Measurements from ENCODE around the gene RAF1. TPM values are rescaled to one million over a fixed set of nuclear protein-coding genes. Genes with fewer than 3 reads are reported as not detected.

RAF1 gene
- total RNA-seq = 80.7 to 97.9 TPM (median 85.0 TPM) in 3 replicates
- long read RNA-seq, transcript RAF1-201 (17 exons, 3,300 nt) = major isoform, 111 of 164 reads
- long read RNA-seq, partial matches to known transcripts = 12 of 164 reads
- long read RNA-seq, other reads (novel, unspliced or antisense) = 38 of 164 reads

- peaks cover 41% of the 10 kb centered on the region for H3K4me1 Mint-ChIP-seq (ENCODE audit: low read depth)
- H3K36me3 Mint-ChIP-seq (ENCODE audit: low read depth) = no peaks in the 10 kb centered on the region
- TF ChIP-seq CTCF (IDR thresholded peaks at IDR 0.05) = peak; percentile 10
- DNase-seq (ENCODE audit: low spot score) = peak; percentile 99
- H3K9me3 Mint-ChIP-seq (ENCODE audit: low read depth) = no peaks in the 10 kb centered on the region
- peak within 1 kb of the TSS; percentile 99 for H3K27ac Mint-ChIP-seq (ENCODE audit: unreplicated experiment)
- H3K4me3 Mint-ChIP-seq (ENCODE audit: unreplicated experiment) = peak within 1 kb of the TSS; percentile 85
- H3K27me3 Mint-ChIP-seq (ENCODE audit: low read depth) = no peaks in the 10 kb centered on the region
Observed at GRCh38 chr3:12663936-12664908, at the start of gene RAF1. TSS of gene RAF1 (minus strand) at chr3:12664117. CDS start at chr3:12618721, 45,396 bp downstream.

GRCh38 chr3:12710062-12710461, 46.1 kb upstream of the RAF1 start:
- H3K4me3 Mint-ChIP-seq (ENCODE audit: unreplicated experiment) = no peak overlapping the region
- no peak overlapping the region for H3K27ac Mint-ChIP-seq (ENCODE audit: unreplicated experiment)
- no peaks in the 10 kb centered on the region for H3K36me3 Mint-ChIP-seq (ENCODE audit: low read depth)
- DNase-seq (ENCODE audit: low spot score) = no peak
- no peak for TF ChIP-seq CTCF (IDR thresholded peaks at IDR 0.05)
- peaks cover 9% of the 10 kb centered on the region for H3K4me1 Mint-ChIP-seq (ENCODE audit: low read depth)
- H3K27me3 Mint-ChIP-seq (ENCODE audit: low read depth) = peaks cover 10% of the 10 kb centered on the region
- no peaks in the 10 kb centered on the region for H3K9me3 Mint-ChIP-seq (ENCODE audit: low read depth)

- no peaks in the 10 kb centered on the region for H3K36me3 Mint-ChIP-seq (ENCODE audit: low read depth)
- H3K4me3 Mint-ChIP-seq (ENCODE audit: unreplicated experiment) = no peak overlapping the region
- no peak for TF ChIP-seq CTCF (IDR thresholded peaks at IDR 0.05)
- no peak overlapping the region for H3K27ac Mint-ChIP-seq (ENCODE audit: unreplicated experiment)
- H3K4me1 Mint-ChIP-seq (ENCODE audit: low read depth) = peaks cover 9% of the 10 kb centered on the region
- DNase-seq (ENCODE audit: low spot score) = no peak
- H3K9me3 Mint-ChIP-seq (ENCODE audit: low read depth) = no peaks in the 10 kb centered on the region
- peaks cover 10% of the 10 kb centered on the region for H3K27me3 Mint-ChIP-seq (ENCODE audit: low read depth)
Observed at GRCh38 chr3:12709334-12709733, 45.4 kb upstream of the RAF1 start.

- Mint-ChIP-seq H3K27me3 (ENCODE audit: low read depth) (peaks cover 10% of the 10 kb centered on the region), H3K27ac (ENCODE audit: unreplicated experiment) (no peak overlapping the region), H3K9me3 (ENCODE audit: low read depth) (no peaks in the 10 kb centered on the region), H3K4me1 (ENCODE audit: low read depth) (peaks cover 9% of the 10 kb centered on the region), H3K36me3 (ENCODE audit: low read depth) (no peaks in the 10 kb centered on the region), H3K4me3 (ENCODE audit: unreplicated experiment) (no peak overlapping the region)
- DNase-seq (ENCODE audit: low spot score) = no peak
- TF ChIP-seq CTCF (IDR thresholded peaks at IDR 0.05) = peak; percentile 55
Observed at GRCh38 chr3:12708584-12709192, 44.8 kb upstream of the RAF1 start.

GRCh38 chr3:12707449-12707848, 43.5 kb upstream of the RAF1 start:
- no peaks in the 10 kb centered on the region for H3K36me3 Mint-ChIP-seq (ENCODE audit: low read depth)
- no peak for DNase-seq (ENCODE audit: low spot score)
- H3K27ac Mint-ChIP-seq (ENCODE audit: unreplicated experiment) = no peak overlapping the region
- peaks cover 9% of the 10 kb centered on the region for H3K4me1 Mint-ChIP-seq (ENCODE audit: low read depth)
- no peak overlapping the region for H3K4me3 Mint-ChIP-seq (ENCODE audit: unreplicated experiment)
- peaks cover 10% of the 10 kb centered on the region for H3K27me3 Mint-ChIP-seq (ENCODE audit: low read depth)
- H3K9me3 Mint-ChIP-seq (ENCODE audit: low read depth) = no peaks in the 10 kb centered on the region
- no peak for TF ChIP-seq CTCF (IDR thresholded peaks at IDR 0.05)
